ENCODE data around the gene DMRTA2. TPM values are rescaled to one million over a fixed set of nuclear protein-coding genes. Genes with fewer than 3 reads are reported as not detected.

Gene DMRTA2
- total RNA-seq, 1 donor from 2014 or later, result not detected

DNA sequence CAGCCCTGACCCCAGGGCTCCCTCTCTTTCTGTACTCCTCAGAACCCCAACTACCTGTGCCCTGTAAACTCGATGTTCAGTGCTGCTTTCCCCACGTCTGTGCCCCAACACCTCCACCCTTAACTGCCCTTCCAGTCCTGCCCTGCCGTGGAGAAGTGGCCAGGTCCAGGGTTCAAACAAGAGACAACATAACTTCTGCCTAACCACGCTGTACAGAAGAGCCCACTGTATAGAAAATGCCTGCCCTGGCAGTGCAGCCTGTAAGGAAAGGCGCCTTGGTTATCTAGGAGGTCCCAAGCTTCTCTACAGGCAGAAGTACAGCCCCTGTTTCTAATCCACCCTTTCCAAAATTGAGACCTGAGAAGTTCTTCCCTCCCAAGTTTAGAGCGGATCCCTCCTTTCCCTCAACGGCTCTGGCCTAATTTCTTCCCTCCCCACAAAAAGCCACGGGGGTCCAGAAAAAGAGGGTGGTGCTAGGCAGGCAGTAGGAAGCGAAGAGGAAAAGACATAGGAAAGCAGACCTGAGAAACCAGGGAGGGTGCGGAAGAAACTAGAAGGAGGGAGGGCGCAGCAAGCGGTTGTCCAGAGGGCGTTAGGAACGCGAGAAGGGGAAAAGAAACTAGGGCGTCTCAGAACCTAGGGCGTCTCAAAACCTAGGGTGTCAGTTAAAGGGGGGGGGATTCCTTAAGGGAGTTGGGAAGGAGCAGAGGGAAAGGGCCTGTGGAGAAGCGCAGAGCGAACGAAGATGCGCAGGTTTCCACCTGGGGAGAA, 3.2 kb downstream of the DMRTA2 start:
- TF ChIP-seq, protein P1, sequence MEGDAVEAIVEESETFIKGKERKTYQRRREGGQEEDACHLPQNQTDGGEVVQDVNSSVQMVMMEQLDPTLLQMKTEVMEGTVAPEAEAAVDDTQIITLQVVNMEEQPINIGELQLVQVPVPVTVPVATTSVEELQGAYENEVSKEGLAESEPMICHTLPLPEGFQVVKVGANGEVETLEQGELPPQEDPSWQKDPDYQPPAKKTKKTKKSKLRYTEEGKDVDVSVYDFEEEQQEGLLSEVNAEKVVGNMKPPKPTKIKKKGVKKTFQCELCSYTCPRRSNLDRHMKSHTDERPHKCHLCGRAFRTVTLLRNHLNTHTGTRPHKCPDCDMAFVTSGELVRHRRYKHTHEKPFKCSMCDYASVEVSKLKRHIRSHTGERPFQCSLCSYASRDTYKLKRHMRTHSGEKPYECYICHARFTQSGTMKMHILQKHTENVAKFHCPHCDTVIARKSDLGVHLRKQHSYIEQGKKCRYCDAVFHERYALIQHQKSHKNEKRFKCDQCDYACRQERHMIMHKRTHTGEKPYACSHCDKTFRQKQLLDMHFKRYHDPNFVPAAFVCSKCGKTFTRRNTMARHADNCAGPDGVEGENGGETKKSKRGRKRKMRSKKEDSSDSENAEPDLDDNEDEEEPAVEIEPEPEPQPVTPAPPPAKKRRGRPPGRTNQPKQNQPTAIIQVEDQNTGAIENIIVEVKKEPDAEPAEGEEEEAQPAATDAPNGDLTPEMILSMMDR (IDR thresholded peaks at IDR 0.05; ENCODE audit: borderline replicate concordance), result no peak
- Histone ChIP-seq H3K4me1 (peaks cover 69% of the 10 kb centered on the region), H3K9me3 (replicated peaks) (no peaks in the 10 kb centered on the region), H3K4me3 (no peak overlapping the region), H3K27ac (replicated peaks) (no peak overlapping the region), H3K27me3 (ENCODE audit: low read depth) (peaks cover 100% of the 10 kb centered on the region), H3K36me3 (no peaks in the 10 kb centered on the region)
- intact Hi-C loops (cut with micrococcal nuclease), result no loop called here
- no peak for DNase-seq

DNA sequence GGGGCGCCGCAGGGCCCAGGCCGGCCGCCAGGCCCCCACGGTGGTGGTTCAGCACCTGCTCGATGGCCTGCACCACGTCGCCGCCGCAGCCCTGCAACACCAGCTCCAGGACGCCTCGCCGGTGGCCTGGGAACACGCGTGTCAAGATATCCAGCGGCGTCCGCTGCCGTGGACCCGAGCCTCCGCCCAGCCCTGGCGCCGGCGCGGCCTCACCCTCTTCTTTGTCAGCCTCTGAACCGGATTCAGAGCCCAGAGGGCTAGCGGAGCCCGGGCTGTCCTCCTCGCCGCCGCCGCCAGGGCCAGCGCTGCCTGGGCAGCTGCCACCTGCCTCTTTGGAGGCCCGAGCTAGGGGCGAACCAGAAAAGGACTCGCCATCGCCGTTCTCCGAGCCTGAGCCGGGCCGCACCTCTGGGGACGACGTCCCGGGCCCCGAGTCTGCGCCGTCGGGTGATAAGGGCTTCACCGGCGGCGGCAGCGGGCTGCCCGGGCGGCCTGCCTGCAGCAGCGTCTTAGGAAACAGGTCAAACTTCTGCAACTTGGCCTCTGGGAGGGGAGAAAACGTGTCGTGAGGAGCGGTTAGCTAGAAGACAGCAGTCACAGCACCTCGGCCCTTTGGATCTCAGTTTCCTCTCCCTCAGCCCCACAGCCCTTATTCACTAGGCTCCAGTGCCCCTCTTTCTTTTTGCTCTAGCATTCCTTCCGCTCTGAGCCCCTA, 3.9 kb downstream of the DMRTA2 start:
- Histone ChIP-seq H3K9me3 (replicated peaks) (no peaks in the 10 kb centered on the region), H3K4me1 (peaks cover 61% of the 10 kb centered on the region), H3K36me3 (no peaks in the 10 kb centered on the region), H3K27me3 (ENCODE audit: low read depth) (peaks cover 100% of the 10 kb centered on the region), H3K4me3 (peak overlapping the region; percentile 60), H3K27ac (replicated peaks) (no peak overlapping the region)
- intact Hi-C loops (cut with micrococcal nuclease), result no loop called here
- TF ChIP-seq, protein P1 (IDR thresholded peaks at IDR 0.05; ENCODE audit: borderline replicate concordance), result no peak
- no peak for DNase-seq

DNA sequence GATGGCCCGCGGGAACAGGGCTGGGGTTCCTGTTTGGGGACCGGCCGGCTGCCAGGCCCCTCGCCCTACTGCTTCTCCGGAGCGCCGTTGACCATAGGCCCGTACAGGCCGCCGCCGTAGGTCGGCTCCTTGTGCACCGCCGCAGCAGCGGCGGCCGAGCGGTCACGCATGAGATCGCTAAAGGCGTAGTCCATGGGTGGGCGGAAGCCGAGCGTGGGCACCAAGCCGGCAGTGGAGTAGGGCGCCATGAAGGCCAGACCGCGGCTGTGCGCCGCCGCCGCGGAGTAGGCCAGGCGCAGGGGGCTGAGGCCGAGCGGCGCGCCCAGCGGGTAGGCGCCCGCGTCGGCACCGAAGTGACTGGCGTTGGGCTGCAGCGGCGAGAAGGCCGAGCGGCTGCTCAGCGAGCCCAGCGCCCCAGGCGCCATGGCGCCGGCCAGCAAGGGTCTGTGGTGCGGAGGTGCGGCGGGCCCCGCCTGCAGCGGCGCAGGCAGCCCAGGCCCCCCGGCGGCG, 4.6 kb downstream of the DMRTA2 start:
- H3K27me3 ChIP-seq (ENCODE audit: low read depth), result peaks cover 100% of the 10 kb centered on the region
- DNase-seq, result no peak
- TF ChIP-seq, protein P1 (IDR thresholded peaks at IDR 0.05; ENCODE audit: borderline replicate concordance), result no peak
- intact Hi-C loops (cut with micrococcal nuclease), result no loop called here
- H3K27ac ChIP-seq (replicated peaks), result no peak overlapping the region
- H3K9me3 ChIP-seq (replicated peaks), result peaks cover 2% of the 10 kb centered on the region
- H3K4me3 ChIP-seq, result peak overlapping the region; percentile 60
- peaks cover 55% of the 10 kb centered on the region for H3K4me1 ChIP-seq
- H3K36me3 ChIP-seq, result no peaks in the 10 kb centered on the region

DNA sequence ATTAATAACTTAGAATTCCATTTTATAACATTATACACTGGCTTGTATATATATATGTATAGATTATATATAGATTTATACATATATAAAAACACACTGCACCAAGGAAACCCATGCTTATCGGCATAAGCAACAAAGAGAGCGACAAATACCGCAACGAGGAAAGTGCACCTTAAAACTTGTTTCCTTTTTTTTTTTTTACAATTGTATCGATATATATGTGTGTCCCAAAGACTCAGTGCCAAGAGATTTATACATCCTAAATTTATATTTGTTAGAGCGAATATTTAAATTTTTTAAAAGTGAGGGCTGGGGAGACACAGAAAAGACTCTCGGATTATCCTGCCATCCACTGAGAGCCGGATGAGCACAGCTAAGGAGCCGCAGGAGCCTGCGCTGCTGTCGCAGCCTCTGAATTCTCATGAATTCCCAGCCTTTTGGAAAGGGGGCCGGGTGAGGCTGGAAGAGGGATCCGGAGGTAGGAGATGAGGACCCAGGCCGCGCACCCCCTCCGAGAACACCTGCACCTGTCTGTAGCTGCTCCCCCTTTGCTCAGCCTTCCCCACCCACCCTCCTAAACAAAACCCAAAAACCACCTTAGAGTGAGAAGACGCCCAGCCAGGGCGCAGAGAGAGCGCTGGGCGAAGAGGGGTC, 5.2 kb downstream of the DMRTA2 start:
- intact Hi-C loops (cut with micrococcal nuclease), result no loop called here
- TF ChIP-seq, protein P1 (IDR thresholded peaks at IDR 0.05; ENCODE audit: borderline replicate concordance), result no peak
- no peak for DNase-seq
- Histone ChIP-seq H3K36me3 (no peaks in the 10 kb centered on the region), H3K4me3 (peak overlapping the region; percentile 60), H3K9me3 (replicated peaks) (peaks cover 8% of the 10 kb centered on the region), H3K27me3 (ENCODE audit: low read depth) (peaks cover 100% of the 10 kb centered on the region), H3K27ac (replicated peaks) (no peak overlapping the region), H3K4me1 (peaks cover 49% of the 10 kb centered on the region)

DNA sequence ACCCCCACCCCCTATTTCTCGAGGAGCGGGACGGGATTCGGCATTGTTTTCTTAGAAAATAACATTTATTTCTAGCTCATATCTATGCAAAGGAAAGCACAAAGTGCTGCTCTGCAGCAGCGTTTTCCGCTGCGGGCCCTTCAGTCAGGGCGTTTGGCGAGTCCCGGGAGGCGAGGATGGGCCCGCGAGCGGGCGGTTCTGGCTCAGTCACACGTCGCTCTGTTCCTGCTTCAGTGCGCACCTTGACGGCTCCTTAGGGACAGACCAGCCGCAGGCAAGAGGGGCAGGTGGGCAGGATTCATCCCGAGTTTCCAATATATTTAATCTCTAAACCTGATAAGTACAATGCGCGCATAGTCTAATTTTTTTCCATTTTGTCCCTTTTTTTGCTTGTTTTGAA, 5.7 kb downstream of the DMRTA2 start:
- H3K4me1 ChIP-seq, result peaks cover 43% of the 10 kb centered on the region
- no peak overlapping the region for H3K27ac ChIP-seq (replicated peaks)
- peak overlapping the region; percentile 22 for H3K4me3 ChIP-seq
- intact Hi-C loops (cut with micrococcal nuclease), result no loop called here
- no peaks in the 10 kb centered on the region for H3K36me3 ChIP-seq
- peaks cover 14% of the 10 kb centered on the region for H3K9me3 ChIP-seq (replicated peaks)
- DNase-seq, result no peak
- TF ChIP-seq, protein P1 (IDR thresholded peaks at IDR 0.05; ENCODE audit: borderline replicate concordance), result no peak
- H3K27me3 ChIP-seq (ENCODE audit: low read depth), result peaks cover 100% of the 10 kb centered on the region
